GM19193 (cell line): ENCODE results near the gene ZNF616.

Experiments used
- POLR2A ChIP-seq: IDR thresholded peaks from 4 replicates; pipeline ENCODE4 v1.6.1; 2011; ENCODE audit not compliant: insufficient read depth, insufficient read length; ENCODE audit errors: extremely low read depth

Gene ZNF616

GRCh38 chr19:52139252-52140031, at the start of gene ZNF616:
Gene ZNF616 (minus strand): TSS chr19:52139938. CDS start chr19:52130512, 9,426 bp downstream.
- peak; percentile 66 for TF ChIP-seq POLR2A

GRCh38 chr19:52188822-52189734, 49.3 kb upstream of the ZNF616 start:
- peak; percentile 47 for TF ChIP-seq POLR2A

- no peak for TF ChIP-seq POLR2A
Measured at GRCh38 chr19:52187407-52187806, 47.7 kb upstream of the ZNF616 start.

GRCh38 chr19:52176574-52176973, 36.8 kb upstream of the ZNF616 start:
- TF ChIP-seq POLR2A = no peak

GRCh38 chr19:52172347-52172746, 32.6 kb upstream of the ZNF616 start:
- TF ChIP-seq POLR2A = no peak

GRCh38 chr19:52171321-52172169, 31.8 kb upstream of the ZNF616 start, which contains the start of gene ZNF836:
Gene ZNF836 (minus strand): TSS chr19:52171621. CDS start chr19:52168072, 3,549 bp downstream.
- TF ChIP-seq POLR2A = peak; percentile 56

GRCh38 chr19:52170863-52171320, 31.2 kb upstream of the ZNF616 start:
- TF ChIP-seq POLR2A = no peak

- TF ChIP-seq POLR2A = no peak
Measured at GRCh38 chr19:52170304-52170703, 30.6 kb upstream of the ZNF616 start.

GRCh38 chr19:52155596-52156359, 16.0 kb upstream of the ZNF616 start:
- no peak for TF ChIP-seq POLR2A

- TF ChIP-seq POLR2A = no peak
Measured at GRCh38 chr19:52148256-52148655, 8.5 kb upstream of the ZNF616 start.

GRCh38 chr19:52142001-52142595, 2.4 kb upstream of the ZNF616 start:
- TF ChIP-seq POLR2A = no peak

GRCh38 chr19:52141203-52141602, 1.5 kb upstream of the ZNF616 start:
- TF ChIP-seq POLR2A = no peak

- no peak for TF ChIP-seq POLR2A
Measured at GRCh38 chr19:52140032-52140710, 433 bp upstream of the ZNF616 start.
